COLO829 (cell line): ENCODE data around the gene P2RX6.
"Not testable (repeated sequence)": the region's sequence is repeated elsewhere in the genome, so short reads cannot be mapped to it uniquely, and the experiment has no call there.

Experiments
- DNase-seq: peaks from one replicate; pipeline ENCODE4 v3.0.0; 2012; ENCODE audit warnings: low spot score

P2RX6 gene

DNA sequence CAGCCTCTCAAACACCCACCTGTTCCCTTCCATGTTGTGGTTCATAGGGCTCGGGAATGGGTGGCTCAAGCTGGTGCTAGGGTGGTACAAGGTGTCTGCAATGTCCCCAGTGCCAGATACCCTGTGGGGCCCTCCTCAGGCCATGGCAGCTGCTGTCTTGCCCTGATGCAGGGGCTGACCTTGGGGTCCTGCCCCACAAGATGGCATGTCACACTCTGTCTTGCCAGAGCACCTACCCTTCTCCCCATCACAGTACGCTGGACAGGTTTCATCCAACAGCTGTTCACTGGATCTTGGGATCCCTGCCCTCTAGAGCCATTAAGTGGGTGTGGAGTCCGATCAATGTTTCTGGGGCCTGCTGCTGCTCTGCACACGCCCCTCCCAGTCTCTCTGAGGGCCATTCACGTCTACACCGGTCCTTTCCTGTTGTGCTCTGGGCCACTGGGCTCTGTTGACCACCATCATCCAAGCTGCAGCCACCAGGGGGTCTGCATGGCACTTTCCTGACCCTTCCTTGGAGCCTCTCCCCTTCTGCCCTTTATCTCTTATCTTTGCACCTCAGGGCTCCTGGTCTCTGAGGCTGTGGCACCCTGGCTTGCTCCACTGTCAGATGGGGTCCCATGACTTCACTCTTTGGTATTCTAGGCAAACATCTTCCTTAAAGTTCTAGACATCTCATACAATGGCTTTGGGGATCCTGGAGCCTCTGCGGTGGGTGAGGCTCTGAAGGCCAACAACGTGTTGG is 37.9 kb downstream of the P2RX6 start:
- no peak for DNase-seq

GRCh38 chr22:21054046-21054713 is 39.2 kb downstream of the P2RX6 start:
- no peak for DNase-seq

DNA sequence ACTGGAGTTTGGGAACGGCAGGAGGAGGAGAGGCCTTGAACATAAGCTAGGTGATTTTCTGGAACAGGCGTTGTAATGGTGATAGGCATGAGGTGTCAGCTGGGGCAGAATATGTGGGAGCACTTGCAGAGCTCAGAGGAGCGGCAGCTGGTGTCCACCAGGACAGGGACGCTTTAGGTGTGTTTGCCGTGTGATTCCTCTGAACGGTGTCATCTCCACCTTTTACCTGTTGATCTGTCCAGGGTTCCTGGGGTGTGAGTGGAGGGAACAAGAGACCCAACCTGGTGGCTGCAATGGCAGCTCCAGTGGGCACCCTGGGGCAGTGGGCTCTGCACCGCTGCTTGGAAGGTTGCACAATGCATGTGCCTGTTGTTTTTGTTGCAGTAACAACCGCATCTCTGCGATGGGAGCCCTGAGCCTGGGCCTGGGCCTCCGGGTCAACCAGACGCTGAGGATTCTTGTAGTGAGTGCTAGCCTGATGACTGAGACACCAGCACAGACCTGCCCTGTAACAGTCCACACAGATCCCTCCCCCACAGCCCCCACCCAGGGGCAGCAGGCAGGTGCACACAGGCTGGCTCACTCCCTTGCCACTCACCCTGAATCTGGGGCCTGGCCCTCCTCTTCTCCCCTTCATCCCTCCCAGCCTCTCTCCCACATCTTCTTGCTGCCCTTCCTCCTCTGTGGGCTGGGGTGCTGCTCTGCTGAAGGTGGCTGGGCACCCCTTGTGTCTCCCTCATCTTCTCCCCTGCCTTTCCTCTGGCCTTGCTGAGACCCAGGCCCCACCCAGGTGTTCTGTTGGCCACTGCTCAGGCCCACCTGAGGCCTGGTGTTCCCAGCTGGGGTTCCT is 40.0 kb downstream of the P2RX6 start:
- DNase-seq = no peak

DNA sequence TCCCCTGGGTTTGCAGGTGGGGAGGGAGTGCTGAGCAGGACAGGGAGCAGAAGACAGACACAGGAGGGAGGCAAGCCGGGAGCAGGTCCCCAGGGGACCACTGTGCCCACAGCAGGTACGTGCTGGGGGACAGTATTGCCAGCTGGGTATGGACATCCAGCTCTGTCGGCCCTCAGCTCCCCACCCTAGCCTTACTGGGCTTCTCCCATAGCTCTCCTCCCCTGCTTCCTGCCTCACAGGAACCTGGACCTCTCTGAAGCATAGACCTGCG is 40.5 kb downstream of the P2RX6 start:
- DNase-seq = no peak

- DNase-seq = no peak
Measured at GRCh38 chr22:21055880-21056319, 40.9 kb downstream of the P2RX6 start.

DNA sequence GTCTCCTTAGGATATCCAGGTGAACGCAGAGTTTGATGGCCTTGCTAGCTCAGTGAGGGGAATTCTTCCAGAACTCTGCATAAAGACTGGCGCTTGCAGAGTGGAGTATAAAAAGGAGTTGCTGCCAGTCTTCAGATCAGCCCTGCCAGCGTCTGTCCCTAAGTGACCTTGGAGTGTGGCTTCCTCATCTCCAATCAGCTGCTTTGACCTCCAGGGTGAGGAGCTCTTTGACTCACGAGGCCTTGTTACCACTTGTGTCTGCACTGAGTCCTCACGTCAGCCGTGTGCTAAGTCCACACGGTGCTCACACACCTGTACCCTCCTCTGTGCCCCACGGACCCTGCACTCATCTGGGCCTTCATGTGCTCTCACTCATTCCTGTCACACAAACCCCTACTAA is 45.4 kb downstream of the P2RX6 start:
- DNase-seq = not testable (repeated sequence)

DNA sequence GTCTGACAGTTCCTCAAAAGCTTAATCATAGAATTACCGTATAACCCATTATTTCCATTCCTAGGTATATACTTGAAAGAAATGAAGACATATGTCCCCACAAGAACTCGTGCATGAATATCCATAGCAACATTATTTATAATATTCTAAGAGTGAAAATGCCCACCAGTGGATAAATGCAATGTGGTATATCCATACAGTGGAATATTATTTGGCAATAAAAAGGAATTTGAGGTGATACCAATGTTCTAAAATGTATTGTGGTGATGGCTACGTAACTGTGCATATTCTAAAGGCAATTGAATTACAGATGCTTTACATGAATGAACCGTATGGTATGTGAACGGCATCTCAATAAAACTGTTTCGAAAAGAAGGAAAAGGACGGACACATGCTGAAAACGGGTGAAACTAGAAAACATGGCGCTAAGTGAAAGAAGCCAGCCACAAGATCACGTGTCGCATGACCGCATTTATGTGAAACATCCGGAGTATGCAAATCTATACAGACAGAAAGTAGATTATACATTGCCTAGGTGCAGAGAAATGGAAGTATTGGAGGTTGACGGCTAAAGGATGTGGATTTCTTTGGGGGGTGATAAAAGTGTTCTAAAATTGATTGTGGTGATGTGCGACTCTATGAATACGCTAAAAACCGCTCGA is 46.8 kb downstream of the P2RX6 start:
- DNase-seq = not testable (repeated sequence)

DNA sequence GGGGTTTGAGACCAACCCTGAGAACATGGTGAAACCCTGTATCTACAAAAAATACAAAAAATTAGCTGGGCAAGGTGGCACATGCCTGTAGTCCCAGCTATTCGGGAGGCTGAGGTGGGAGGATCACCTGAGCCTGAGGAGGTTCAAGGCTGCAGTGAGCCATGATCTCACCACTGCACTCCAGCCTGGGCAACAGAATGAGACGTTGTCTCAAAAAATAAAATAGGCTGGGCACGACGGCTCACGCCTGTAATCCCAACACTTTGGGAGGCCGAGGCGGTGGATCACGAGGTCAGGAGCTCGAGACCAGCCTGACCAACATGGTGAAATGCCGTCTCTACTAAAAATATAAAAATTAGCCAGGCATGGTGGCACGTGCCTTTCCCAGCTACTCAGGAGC is 49.5 kb downstream of the P2RX6 start:
- not testable (repeated sequence) for DNase-seq

- DNase-seq = no peak
Measured at GRCh38 chr22:21064917-21065864, 50.2 kb downstream of the P2RX6 start.

GRCh38 chr22:21067075-21067900 is 52.3 kb downstream of the P2RX6 start:
- no peak for DNase-seq

DNA sequence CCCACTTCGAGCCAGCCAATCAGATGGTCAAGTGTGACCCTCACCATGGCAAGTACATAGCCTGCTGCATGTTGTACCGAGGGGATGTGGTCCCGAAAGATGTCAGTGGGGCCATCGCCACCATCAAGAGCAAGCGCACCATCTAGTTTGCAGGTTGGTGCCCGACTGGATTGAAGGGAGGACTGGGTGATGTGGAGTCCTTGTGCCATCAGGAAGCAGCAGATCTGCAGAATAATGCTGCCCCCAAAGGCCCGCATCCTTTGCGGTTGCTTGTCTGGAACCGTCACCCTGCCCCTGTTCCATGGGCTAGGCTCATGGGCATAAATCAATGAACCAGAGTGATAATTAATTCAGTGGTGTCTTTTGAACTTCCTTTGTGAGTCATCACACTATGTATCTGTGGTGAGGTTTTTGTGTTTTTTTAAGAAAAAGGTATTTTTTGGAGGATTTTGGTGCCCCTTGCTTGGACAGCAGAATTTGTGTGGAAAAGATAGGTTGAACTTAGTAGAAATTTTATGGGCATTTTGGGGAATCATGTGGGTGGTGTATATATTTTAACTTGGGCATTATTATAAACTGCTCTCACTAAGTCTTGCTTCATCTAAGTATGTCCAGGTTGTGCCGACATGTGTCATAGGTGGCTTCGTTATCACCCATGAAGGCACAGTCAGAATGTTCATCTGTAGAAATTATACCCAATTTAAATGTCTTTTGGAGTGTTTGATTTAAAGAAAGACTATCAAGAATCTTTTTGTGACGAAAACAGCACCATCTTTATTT is 53.1 kb downstream of the P2RX6 start:
- no peak for DNase-seq

DNA sequence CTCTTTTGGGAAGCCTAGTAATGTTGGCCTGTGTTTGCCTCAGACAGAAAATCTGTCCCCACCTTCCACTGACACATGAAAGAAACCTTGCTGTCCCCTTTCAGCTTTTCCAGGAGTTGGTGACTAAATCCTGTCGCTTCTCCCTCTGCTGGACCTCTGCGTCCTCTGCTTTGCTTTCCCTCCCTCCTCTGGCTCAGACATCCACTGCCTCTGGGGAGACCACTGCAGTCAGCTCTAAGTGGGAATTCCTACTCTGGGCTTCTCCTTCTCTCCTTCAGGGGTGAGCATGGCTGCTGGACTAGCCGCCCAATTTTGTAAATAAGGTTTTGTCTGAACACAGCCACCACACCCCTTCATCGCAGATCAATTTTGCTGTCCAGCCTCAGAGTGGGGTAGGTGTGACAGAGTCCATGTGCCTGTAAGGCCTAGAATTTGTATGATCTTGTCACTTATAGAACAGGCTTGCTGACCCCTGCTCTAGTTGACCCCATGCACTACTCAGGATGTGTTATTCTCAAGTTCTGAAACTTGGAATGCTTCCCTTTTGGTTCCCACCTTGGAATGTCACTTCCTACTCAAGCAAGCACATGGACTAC is 53.8 kb downstream of the P2RX6 start:
- DNase-seq = no peak

DNA sequence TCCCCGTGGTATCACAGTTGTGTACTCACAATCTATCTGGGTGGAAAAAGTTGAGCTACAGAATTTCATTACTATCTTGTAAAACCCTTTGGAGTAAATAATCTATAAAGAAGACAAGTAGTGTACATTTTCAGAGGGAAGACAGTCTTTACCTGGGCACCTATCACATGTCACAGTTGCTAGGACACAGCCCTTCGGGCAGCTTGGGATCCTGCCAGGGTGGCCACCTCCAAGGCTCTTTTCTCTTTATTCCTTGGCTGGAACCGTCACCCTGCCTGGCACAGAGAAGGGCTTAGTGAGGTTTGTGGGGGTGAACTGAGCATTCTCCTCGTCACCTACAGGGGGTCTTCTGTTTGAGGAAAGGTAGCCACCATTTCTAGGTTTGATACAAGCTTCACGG is 54.4 kb downstream of the P2RX6 start:
- no peak for DNase-seq

DNA sequence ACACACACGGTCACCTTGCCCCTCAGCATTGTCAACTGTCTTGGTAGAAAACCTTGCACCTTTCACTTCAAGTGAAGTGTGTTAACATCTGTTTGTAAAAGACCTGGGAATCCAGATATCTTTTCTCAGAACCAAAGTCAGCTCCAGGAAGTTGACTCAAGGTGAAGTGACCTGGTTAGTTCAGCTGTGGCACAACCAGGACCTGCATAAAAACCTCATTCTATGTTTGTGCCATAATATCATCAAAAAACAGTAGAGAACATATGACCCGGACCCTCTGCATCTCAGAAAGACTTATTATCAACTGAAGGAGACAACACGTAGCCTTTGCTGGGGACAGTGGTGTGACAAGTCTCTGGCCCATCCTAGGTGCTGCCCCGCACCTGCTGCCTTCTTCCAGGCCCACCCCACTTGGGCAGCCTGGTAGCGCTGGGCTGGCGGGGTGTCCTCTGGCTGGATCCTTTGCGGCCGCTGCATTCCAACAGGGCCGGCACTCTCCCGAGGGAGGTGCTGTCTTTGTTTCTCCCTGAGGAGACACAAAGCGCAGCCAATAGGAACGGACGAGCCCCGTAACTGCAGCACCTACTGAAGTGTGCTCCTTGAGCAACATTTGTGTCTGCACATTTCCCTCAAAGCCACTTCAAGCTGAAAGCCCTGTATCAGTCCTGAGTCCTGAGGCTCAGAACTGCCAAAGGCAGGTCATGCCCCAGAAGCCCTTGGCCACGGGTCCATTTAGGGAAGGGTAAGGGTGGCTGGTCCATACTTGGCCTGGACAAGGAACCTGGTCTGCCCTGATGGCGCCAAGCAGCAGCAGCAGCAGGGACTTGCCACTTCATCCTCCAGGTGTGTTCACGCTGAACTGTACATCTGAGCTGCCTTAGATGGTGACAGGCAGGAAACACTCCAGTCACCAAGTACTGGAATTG is 56.0 kb downstream of the P2RX6 start:
- no peak for DNase-seq

DNA sequence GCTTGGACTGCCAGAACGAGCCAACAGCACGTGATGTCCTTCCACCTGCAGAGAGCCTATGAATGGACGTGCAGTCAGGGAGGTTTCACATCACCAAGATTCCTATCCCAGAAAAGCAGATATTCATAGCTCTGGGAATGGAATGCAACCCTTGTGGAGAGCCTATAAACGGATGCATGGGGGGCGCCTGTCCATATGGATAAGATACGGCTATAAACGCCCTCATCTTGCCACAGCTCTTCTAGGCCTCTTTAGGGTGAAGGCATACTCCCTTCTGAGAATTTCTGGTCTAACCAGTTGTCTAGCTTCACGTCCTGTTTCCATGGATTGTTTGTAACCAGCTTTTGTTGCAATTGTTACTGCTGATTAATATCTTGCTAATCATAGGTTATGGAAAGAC is 56.8 kb downstream of the P2RX6 start:
- not testable (repeated sequence) for DNase-seq

DNA sequence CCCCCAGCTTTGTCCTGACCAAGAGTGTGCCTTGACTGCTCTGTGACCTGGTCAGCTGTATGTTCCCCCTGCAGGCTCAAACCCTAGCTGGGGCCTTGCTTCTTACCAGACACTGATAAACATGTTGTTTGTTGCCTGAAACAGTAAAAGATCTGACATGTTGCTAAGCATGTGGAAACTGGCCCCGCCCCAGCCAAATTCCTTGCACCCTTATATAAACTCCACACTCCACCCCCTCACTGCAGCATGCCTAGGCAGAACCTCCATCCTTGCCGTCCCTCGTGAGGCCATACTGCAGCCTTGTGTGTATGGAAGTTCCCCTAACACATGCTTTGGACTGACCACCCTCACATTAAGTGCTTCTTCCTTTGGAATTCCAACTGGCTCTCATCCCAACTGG is 58.1 kb downstream of the P2RX6 start:
- no peak for DNase-seq

DNA sequence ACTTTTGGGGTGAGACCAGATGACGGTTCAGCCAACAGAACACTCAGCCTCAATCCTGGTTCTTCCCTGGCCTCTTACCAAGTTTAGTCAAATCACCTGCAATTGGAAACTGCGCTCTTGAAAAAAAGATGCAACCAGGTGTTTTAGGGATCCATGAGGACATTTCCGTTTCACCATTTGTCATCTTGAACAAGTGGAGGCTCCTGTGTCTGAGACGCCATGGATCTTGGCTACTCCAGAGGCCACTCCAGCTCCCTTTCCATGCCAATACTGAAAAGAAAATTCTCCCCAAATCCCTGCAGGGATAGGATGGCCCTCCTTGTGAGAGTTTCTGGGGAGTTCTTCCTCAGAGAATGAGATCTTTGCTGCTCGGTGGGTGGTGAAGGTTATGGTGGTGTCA is 58.5 kb downstream of the P2RX6 start:
- no peak for DNase-seq

DNA sequence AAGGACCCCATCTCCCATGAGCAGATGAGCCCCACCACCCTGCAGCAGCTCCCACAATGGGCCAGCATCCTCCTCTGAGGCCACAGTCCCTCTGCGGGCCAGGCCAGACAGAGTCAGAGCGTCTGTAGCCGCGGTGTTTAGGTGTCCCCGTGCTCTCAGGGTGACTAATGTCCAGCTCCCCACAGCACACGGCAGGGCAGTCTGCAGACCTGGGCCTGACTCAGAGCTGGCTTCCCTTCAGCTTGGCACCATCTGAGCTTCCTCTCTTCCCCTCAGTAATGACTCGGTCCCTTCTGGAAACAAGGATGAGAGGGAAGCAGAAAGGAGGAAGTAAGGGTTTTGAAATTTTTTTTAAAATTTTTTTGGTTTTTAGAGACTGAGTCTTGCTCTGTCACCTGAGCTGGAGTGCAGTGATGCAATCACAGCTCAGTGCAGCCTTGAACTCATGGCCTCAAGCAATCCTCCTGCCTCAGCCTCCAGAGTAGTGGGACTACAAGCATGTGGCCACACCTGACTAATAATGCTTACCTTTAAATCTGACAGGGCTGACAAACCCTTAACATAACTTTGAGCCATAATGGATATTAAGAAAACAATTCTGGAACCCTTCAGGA is 59.2 kb downstream of the P2RX6 start:
- DNase-seq = no peak
